Placental epithelial cell (primary cell): ENCODE results near the gene CRLF2. TPM values are rescaled to one million over a fixed set of nuclear protein-coding genes. Genes with fewer than 3 reads are reported as not detected.

Experiments used
- total RNA-seq: library from RNA; depleted of rRNA; stranded (reverse); fragments of >200 nt; gene quantifications from 2 replicates; pipeline ENCODE4 v1.2.3, GENCODE V29; 2012

Gene CRLF2, protein sequence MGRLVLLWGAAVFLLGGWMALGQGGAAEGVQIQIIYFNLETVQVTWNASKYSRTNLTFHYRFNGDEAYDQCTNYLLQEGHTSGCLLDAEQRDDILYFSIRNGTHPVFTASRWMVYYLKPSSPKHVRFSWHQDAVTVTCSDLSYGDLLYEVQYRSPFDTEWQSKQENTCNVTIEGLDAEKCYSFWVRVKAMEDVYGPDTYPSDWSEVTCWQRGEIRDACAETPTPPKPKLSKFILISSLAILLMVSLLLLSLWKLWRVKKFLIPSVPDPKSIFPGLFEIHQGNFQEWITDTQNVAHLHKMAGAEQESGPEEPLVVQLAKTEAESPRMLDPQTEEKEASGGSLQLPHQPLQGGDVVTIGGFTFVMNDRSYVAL
- total RNA-seq, result not detected in 2 replicates

DNA sequence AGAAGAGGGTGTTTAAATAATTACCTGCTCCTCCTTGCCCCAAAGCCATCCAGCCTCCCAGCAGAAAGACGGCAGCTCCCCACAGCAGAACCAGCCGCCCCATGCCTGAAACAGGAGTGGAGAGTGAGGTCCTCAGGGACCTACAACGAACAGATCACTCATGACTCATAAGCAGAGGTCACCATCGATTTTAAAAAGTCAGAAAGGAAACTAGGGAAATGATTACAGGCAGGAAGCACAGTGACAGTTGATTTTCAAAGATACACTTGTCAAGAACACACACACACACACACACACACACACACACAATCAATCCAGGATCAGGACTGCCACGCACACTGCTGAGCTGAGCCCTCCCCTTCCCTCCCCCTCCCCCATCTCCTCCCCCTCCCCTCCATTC is at the start of gene CRLF2:
Gene CRLF2, minus strand, starts transcription at position 118 of the 400 bp plus-strand sequence. Its CDS starts 15 bp downstream, at position 103.

Other genes with a start within 250 kb of the CRLF2 start
- gene CSF2RA, start 56.2 kb upstream of the CRLF2 start, total RNA-seq, result not detected in 2 replicates
- not detected in 2 replicates for gene IL3RA, start 124.1 kb upstream of the CRLF2 start, total RNA-seq
- 212 and 264 TPM in 2 replicates for gene SLC25A6, start 179.5 kb upstream of the CRLF2 start, total RNA-seq
- gene ASMTL, start 240.3 kb upstream of the CRLF2 start, total RNA-seq, result 11.4 and 33.4 TPM in 2 replicates